Measurements from ENCODE around the gene MUC6.

The MUC6 gene

GRCh38 chr11:1035577-1036283 is 788 bp downstream of the MUC6 start:
- no peak for DNase-seq

GRCh38 chr11:1034456-1035295 is 1.8 kb downstream of the MUC6 start:
- DNase-seq = no peak

GRCh38 chr11:1034001-1034400 is 2.5 kb downstream of the MUC6 start:
- DNase-seq = no peak

- no peak for DNase-seq
Measured at GRCh38 chr11:1033016-1033798, 3.3 kb downstream of the MUC6 start.

- DNase-seq = no peak
Measured at GRCh38 chr11:1032310-1032891, 4.1 kb downstream of the MUC6 start.

- DNase-seq = no peak
Measured at GRCh38 chr11:1031121-1031899, 5.2 kb downstream of the MUC6 start.

- DNase-seq = no peak
Measured at GRCh38 chr11:1030556-1030955, 6.0 kb downstream of the MUC6 start.

GRCh38 chr11:1030086-1030485 is 6.4 kb downstream of the MUC6 start:
- DNase-seq = no peak

- DNase-seq = no peak
Measured at GRCh38 chr11:1029654-1030053, 6.9 kb downstream of the MUC6 start.

- no peak for DNase-seq
Measured at GRCh38 chr11:1029051-1029450, 7.5 kb downstream of the MUC6 start.

GRCh38 chr11:1028616-1029015 is 7.9 kb downstream of the MUC6 start:
- DNase-seq = no peak

GRCh38 chr11:1028291-1028540 is 8.3 kb downstream of the MUC6 start:
- DNase-seq = no peak

- no peak for DNase-seq
Measured at GRCh38 chr11:1027483-1028290, 8.8 kb downstream of the MUC6 start.

GRCh38 chr11:1026641-1027482 is 9.7 kb downstream of the MUC6 start:
- DNase-seq = no peak

GRCh38 chr11:1026163-1026450 is 10.4 kb downstream of the MUC6 start:
- DNase-seq = no peak

GRCh38 chr11:1025410-1026162 is 10.9 kb downstream of the MUC6 start:
- DNase-seq = no peak

- no peak for DNase-seq
Measured at GRCh38 chr11:1024597-1025409, 11.7 kb downstream of the MUC6 start.

- no peak for DNase-seq
Measured at GRCh38 chr11:1023811-1024596, 12.5 kb downstream of the MUC6 start.

Measured in NCI-H1048 (cell line).